ENCODE data around the gene HTR3D. TPM values are rescaled to one million over a fixed set of nuclear protein-coding genes. Genes with fewer than 3 reads are reported as not detected.

HTR3D gene
- total and polyA plus RNA-seq, 9 of the 15 experiments (the other 6 are each of a cell fraction or from before 2014, with no cell fraction given), result not detected

- no peak for TF ChIP-seq ZNF347 (CRISPR knock-in tag; IDR thresholded peaks at IDR 0.05; ENCODE audit: low read depth)
- TF ChIP-seq MLX (CRISPR knock-in tag; conservative IDR thresholded peaks at IDR 0.05), result no peak
- no peak for TF ChIP-seq FOXP4 (CRISPR knock-in tag; IDR thresholded peaks at IDR 0.05; ENCODE audit: borderline replicate concordance)
- TF ChIP-seq TCFL5 (CRISPR knock-in tag; conservative IDR thresholded peaks at IDR 0.05), result no peak
- TF ChIP-seq KDM5B (IDR thresholded peaks at IDR 0.05; ENCODE audit: insufficient replicate concordance, low read depth, low read length), result no peak
- no peak for TF ChIP-seq SRF (CRISPR knock-in tag; IDR thresholded peaks at IDR 0.05)
- TF ChIP-seq CGGBP1 (CRISPR knock-in tag; IDR thresholded peaks at IDR 0.05), result no peak
- no peak for TF ChIP-seq ZFP30 (CRISPR knock-in tag; IDR thresholded peaks at IDR 0.05; ENCODE audit: borderline replicate concordance)
- TF ChIP-seq RNF219 (CRISPR knock-in tag; IDR thresholded peaks at IDR 0.05), result no peak
- TF ChIP-seq HOXB6 (CRISPR knock-in tag; IDR thresholded peaks at IDR 0.05; ENCODE audit: borderline replicate concordance), result no peak
- TF ChIP-seq ZNF184 (CRISPR knock-in tag; IDR thresholded peaks at IDR 0.05), result no peak
- TF ChIP-seq ZBTB26 (CRISPR knock-in tag; IDR thresholded peaks at IDR 0.05), result no peak
- TF ChIP-seq RBM34 (IDR thresholded peaks at IDR 0.05; ENCODE audit: borderline replicate concordance, insufficient read depth, low read length), result no peak
- TF ChIP-seq TAL1 (IDR thresholded peaks at IDR 0.05), result peak; percentile 78
- no peak for TF ChIP-seq PYGO2 (tag; IDR thresholded peaks at IDR 0.05)
- peak; percentile 57 for TF ChIP-seq HDAC3 (IDR thresholded peaks at IDR 0.05; ENCODE audit: borderline replicate concordance, partially characterized antibody)
- TF ChIP-seq PRPF4 (IDR thresholded peaks at IDR 0.05; ENCODE audit: insufficient read depth, low read depth, low read length, poor library complexity, severe bottlenecking), result no peak
- no peak for TF ChIP-seq BRD9 (IDR thresholded peaks at IDR 0.05; ENCODE audit: low read depth, partially characterized antibody)
- TF ChIP-seq ZNF830 (CRISPR knock-in tag; IDR thresholded peaks at IDR 0.05), result no peak
- TF ChIP-seq ZNF224 (CRISPR knock-in tag; IDR thresholded peaks at IDR 0.05), result no peak
- TF ChIP-seq TAF9B (IDR thresholded peaks at IDR 0.05; ENCODE audit: partially characterized antibody), result no peak
- TF ChIP-seq L3MBTL2 (IDR thresholded peaks at IDR 0.05), result peak; percentile 68
- no peak for TF ChIP-seq BDP1 (IDR thresholded peaks at IDR 0.05; ENCODE audit: insufficient read depth, insufficient read length)
Observed at GRCh38 chr3:183988216-183988790, 43.2 kb upstream of the HTR3D start (continued).
